SK-N-SH treated with all-trans-retinoic acid at 6 μM for 48 hours (cell line): ENCODE results near the gene OR5L2.

Experiments
- ATAC-seq: fragments of 200-7000 bp; cut with Tn5 transposase; 3 replicates; pipeline ENCODE4 v1.9.1; 2020; ENCODE audit warnings: mild to moderate bottlenecking, moderate library complexity
- ARNTL ChIP-seq: fragments of 450-650 bp; formaldehyde crosslinking; IDR thresholded peaks from 2 replicates; pipeline ENCODE4 v1.5.0; 2020; ENCODE audit warnings: low read depth, mild to moderate bottlenecking, moderate library complexity, borderline replicate concordance
- BACH2 ChIP-seq: fragments of 250-450 bp; sonication (Bioruptor Pico); IDR thresholded peaks from 2 replicates; pipeline ENCODE4 v1.9.0; 2021; ENCODE audit warnings: mild to moderate bottlenecking, borderline replicate concordance
- CREB5 ChIP-seq: fragments of 250-450 bp; sonication (Bioruptor Pico); IDR thresholded peaks from 2 replicates; pipeline ENCODE4 v1.5.1; 2020; ENCODE audit warnings: low read depth, mild to moderate bottlenecking, moderate library complexity
- CSDC2 ChIP-seq: fragments of 250-450 bp; sonication (Bioruptor Pico); IDR thresholded peaks from 2 replicates; pipeline ENCODE4 v1.5.0; 2020; ENCODE audit warnings: mild to moderate bottlenecking, moderate library complexity
- CSRNP3 ChIP-seq: fragments of 250-450 bp; sonication (Bioruptor Pico); IDR thresholded peaks from 2 replicates; pipeline ENCODE4 v1.5.1; 2021; ENCODE audit warnings: mild to moderate bottlenecking, moderate library complexity
- ESRRG ChIP-seq: fragments of 250-450 bp; sonication (Bioruptor Pico); IDR thresholded peaks from 2 replicates; pipeline ENCODE4 v1.6.1; 2021; ENCODE audit warnings: mild to moderate bottlenecking
- GLIS3 ChIP-seq: fragments of 250-450 bp; sonication (Bioruptor Pico); IDR thresholded peaks from 2 replicates; pipeline ENCODE4 v1.5.0; 2020; ENCODE audit warnings: mild to moderate bottlenecking, moderate library complexity
- OSR1 ChIP-seq: fragments of 250-450 bp; sonication (Bioruptor Pico); IDR thresholded peaks from 2 replicates; pipeline ENCODE4 v1.8.0; 2022; ENCODE audit warnings: moderate library complexity, mild to moderate bottlenecking, inconsistent platforms
- PATZ1 ChIP-seq: fragments of 250-450 bp; sonication (Bioruptor Pico); IDR thresholded peaks from 2 replicates; pipeline ENCODE4 v1.8.0; 2020; ENCODE audit warnings: mild to moderate bottlenecking, moderate library complexity, borderline replicate concordance
- POU6F1 ChIP-seq: fragments of 250-450 bp; sonication (Bioruptor Pico); IDR thresholded peaks from 2 replicates; pipeline ENCODE4 v1.8.0; 2021; ENCODE audit warnings: low read depth, mild to moderate bottlenecking, moderate library complexity, borderline replicate concordance
- PPARA ChIP-seq: fragments of 250-450 bp; sonication (Bioruptor Pico); IDR thresholded peaks from 2 replicates; pipeline ENCODE4 v1.5.0; 2020; ENCODE audit warnings: mild to moderate bottlenecking, borderline replicate concordance
- RARB ChIP-seq: fragments of 250-450 bp; sonication (Bioruptor Pico); IDR thresholded peaks from 2 replicates; pipeline ENCODE4 v1.8.0; 2021; ENCODE audit warnings: mild to moderate bottlenecking, moderate library complexity
- SNAI2 ChIP-seq: fragments of 250-450 bp; sonication (Bioruptor Pico); IDR thresholded peaks from 2 replicates; pipeline ENCODE4 v1.5.0; 2020; ENCODE audit warnings: mild to moderate bottlenecking, moderate library complexity
- TCF4 ChIP-seq: fragments of 250-450 bp; sonication (Bioruptor Pico); IDR thresholded peaks from 2 replicates; pipeline ENCODE4 v1.8.0; 2021; ENCODE audit warnings: mild to moderate bottlenecking, moderate library complexity, borderline replicate concordance
- TSHZ2 ChIP-seq: fragments of 250-450 bp; sonication (Bioruptor Pico); IDR thresholded peaks from 2 replicates; pipeline ENCODE4 v1.5.0; 2020; ENCODE audit warnings: mild to moderate bottlenecking, moderate library complexity
- ZC3H10 ChIP-seq: fragments of 250-450 bp; sonication (Bioruptor Pico); IDR thresholded peaks from 2 replicates; pipeline ENCODE4 v1.5.1; 2021; ENCODE audit warnings: mild to moderate bottlenecking, moderate library complexity
- ZFP30 ChIP-seq: fragments of 450-650 bp; formaldehyde crosslinking; IDR thresholded peaks from 2 replicates; pipeline ENCODE4 v1.5.0; 2022; ENCODE audit warnings: mild to moderate bottlenecking, moderate library complexity
- ZNF70 ChIP-seq: fragments of 450-650 bp; formaldehyde crosslinking; IDR thresholded peaks from 2 replicates; pipeline ENCODE4 v1.5.0; 2020; ENCODE audit warnings: mild to moderate bottlenecking, moderate library complexity
- ZNF8 ChIP-seq: fragments of 450-650 bp; formaldehyde crosslinking; IDR thresholded peaks from 2 replicates; pipeline ENCODE4 v1.5.0; 2020; ENCODE audit warnings: mild to moderate bottlenecking, moderate library complexity

OR5L2 gene

GRCh38 chr11:55826919-55827318 is at the start of gene OR5L2:
TSS of gene OR5L2 (plus strand) at chr11:55827219. CDS start at chr11:55827219, 0 bp downstream.
- ATAC-seq, result no peak
- TF ChIP-seq ZC3H10 (CRISPR knock-in tag), result no peak

- ATAC-seq, result no peak
- no peak for TF ChIP-seq POU6F1 (CRISPR knock-in tag)
- TF ChIP-seq ZNF8 (CRISPR knock-in tag), result no peak
- TF ChIP-seq TSHZ2 (CRISPR knock-in tag), result no peak
- no peak for TF ChIP-seq TCF4
- no peak for TF ChIP-seq PATZ1 (CRISPR knock-in tag)
- TF ChIP-seq PPARA (CRISPR knock-in tag), result no peak
- TF ChIP-seq ARNTL (CRISPR knock-in tag), result no peak
- TF ChIP-seq SNAI2, result no peak
- no peak for TF ChIP-seq GLIS3 (CRISPR knock-in tag)
- no peak for TF ChIP-seq BACH2 (CRISPR knock-in tag)
- TF ChIP-seq OSR1, result no peak
These were observed 35.4 kb upstream of the OR5L2 start for GRCh38 chr11:55791606-55792005.

- no peak for TF ChIP-seq ZC3H10 (CRISPR knock-in tag)
- no peak for TF ChIP-seq ZNF8 (CRISPR knock-in tag)
- TF ChIP-seq PATZ1 (CRISPR knock-in tag), result no peak
- no peak for TF ChIP-seq CREB5 (CRISPR knock-in tag)
- no peak for TF ChIP-seq RARB (CRISPR knock-in tag)
- TF ChIP-seq ARNTL (CRISPR knock-in tag), result no peak
- no peak for TF ChIP-seq CSDC2 (CRISPR knock-in tag)
- no peak for TF ChIP-seq ZNF70 (CRISPR knock-in tag)
- TF ChIP-seq TSHZ2 (CRISPR knock-in tag), result no peak
- no peak for TF ChIP-seq ZFP30 (CRISPR knock-in tag)
- no peak for TF ChIP-seq GLIS3 (CRISPR knock-in tag)
- TF ChIP-seq ESRRG, result no peak
- TF ChIP-seq TCF4, result no peak
- TF ChIP-seq CSRNP3 (CRISPR knock-in tag), result no peak
- TF ChIP-seq PPARA (CRISPR knock-in tag), result no peak
- TF ChIP-seq POU6F1 (CRISPR knock-in tag), result no peak
- no peak for ATAC-seq
These were observed 33.7 kb upstream of the OR5L2 start for GRCh38 chr11:55793321-55793720.
